ENCODE results near the gene SCAANT1.

SCAANT1 gene

DNA sequence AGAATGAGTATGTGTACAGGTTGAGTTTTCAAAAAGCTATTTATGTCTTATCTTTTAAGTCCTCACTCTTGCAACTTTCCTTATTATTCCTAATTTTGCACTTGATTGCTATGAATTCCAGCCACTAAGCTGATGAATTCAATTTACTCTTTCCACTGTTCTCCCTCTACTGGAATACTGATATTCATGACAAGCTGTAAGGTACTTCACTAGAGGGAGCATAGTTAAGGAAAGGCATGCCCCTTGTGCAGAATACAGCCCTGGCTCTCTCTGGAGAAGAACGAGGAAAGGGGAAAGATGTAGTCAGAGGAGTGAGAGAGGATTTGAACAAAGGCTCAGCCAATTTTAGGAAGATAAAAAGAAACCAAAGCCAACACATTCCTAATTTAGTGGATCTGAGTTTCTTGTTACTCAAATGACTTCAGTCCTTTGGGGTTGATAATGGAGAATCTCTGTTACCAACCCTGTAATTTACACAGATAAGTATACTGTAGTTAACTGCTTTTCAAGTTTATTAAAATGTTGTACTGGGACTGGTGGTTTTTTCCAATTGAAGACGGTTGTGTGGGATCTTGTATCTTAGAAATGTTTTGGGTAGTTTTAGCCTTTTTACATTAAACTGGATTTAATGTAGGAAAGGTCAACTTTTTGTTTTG is 4.0 kb downstream of the SCAANT1 start:
- DNase-seq (ENCODE audit: low spot score) = no peak
- in situ Hi-C loops (cut with MboI; ENCODE audit: low sequenced_read_pairs, unreplicated experiment) = no loop called here
- TF ChIP-seq, protein P1, sequence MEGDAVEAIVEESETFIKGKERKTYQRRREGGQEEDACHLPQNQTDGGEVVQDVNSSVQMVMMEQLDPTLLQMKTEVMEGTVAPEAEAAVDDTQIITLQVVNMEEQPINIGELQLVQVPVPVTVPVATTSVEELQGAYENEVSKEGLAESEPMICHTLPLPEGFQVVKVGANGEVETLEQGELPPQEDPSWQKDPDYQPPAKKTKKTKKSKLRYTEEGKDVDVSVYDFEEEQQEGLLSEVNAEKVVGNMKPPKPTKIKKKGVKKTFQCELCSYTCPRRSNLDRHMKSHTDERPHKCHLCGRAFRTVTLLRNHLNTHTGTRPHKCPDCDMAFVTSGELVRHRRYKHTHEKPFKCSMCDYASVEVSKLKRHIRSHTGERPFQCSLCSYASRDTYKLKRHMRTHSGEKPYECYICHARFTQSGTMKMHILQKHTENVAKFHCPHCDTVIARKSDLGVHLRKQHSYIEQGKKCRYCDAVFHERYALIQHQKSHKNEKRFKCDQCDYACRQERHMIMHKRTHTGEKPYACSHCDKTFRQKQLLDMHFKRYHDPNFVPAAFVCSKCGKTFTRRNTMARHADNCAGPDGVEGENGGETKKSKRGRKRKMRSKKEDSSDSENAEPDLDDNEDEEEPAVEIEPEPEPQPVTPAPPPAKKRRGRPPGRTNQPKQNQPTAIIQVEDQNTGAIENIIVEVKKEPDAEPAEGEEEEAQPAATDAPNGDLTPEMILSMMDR (IDR thresholded peaks at IDR 0.05; ENCODE audit: borderline replicate concordance, control extremely low read depth, extremely low read depth, insufficient read depth, missing control alignments) = no peak

DNA sequence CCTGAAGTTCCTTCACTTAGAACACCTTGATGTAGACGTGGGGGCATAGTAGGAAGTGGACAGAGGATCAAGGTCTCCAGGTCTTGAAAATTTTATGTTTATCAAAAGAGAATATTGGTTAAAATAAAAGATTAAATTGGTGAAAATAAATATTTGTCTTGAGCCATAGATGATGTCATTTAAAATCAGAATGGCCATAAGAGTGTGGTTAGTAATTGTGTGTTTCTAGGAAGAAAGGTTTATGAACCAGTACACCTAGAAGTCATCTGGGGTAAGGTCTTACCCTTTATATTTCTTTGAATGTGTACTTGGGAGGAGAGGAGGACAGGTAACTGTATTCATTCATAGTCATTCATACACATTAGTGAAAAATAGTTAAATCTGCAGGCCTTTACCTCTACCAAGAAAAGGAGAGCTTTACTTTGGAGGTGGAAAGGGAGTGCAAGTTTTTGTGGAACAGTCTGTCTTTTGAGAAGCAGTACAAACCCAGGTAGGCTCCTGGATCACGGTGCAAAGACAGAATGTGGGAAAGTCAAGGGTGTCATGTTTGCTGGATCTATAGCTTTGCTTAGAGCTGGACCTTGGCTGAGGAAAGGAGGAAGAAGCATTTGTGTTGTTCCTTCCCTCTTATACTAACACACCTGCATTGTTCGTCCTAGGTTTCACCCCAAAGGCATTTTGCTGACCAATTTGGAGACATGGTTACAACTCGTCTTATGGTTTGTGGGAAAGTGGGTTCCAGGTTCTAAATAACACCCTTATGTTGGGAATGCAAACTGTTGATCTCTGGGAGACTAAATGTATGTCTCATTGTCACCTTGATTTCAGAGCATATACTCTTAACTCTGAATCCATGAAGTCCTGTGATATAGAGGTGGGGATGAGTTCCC is 6.2 kb downstream of the SCAANT1 start:
- in situ Hi-C loops (cut with MboI; ENCODE audit: low sequenced_read_pairs, unreplicated experiment) = no loop called here
- TF ChIP-seq, protein P1 (IDR thresholded peaks at IDR 0.05; ENCODE audit: borderline replicate concordance, control extremely low read depth, extremely low read depth, insufficient read depth, missing control alignments) = no peak
- no peak for DNase-seq (ENCODE audit: low spot score)

DNA sequence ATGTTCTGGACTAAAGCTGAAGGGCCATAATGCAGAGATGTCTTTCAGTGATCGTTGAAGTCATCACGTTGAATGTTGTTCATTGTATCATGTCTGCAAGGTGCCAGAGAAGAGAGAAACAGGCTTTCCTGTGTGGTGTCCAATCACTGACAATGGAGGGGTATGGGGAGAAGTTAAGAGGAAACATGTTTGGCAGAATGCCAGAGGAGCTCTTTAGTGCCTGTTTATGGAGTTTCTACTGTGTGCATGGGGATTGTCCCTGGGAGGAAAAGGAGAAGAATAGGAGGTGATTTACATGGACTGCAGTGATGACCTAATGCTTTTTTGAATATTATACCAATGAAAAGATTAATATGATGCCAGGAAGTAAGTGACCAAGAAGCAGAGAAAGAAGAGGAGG is 11.7 kb downstream of the SCAANT1 start:
- TF ChIP-seq, protein P1 (IDR thresholded peaks at IDR 0.05; ENCODE audit: borderline replicate concordance, control extremely low read depth, extremely low read depth, insufficient read depth, missing control alignments) = no peak
- in situ Hi-C loops (cut with MboI; ENCODE audit: low sequenced_read_pairs, unreplicated experiment) = no loop called here
- no peak for DNase-seq (ENCODE audit: low spot score)

DNA sequence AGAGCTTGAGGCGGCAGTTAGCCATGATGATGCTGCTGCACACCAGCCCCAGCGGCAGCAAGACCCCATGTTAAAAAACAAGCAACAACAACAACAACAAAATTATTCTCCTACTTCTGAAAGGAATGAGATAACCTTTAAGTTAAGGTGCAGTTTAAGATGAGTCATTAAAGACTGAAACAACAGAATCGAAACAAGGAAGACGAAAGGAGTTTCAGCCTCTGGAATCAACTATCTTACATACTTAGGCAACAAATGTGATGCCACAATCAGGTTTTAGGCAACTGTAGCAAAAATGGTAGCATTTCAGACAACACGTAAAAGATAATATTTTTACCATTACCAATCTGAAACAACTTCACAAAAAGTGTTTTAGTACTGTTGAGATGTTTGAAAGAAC is 12.2 kb downstream of the SCAANT1 start:
- DNase-seq (ENCODE audit: low spot score) = no peak
- TF ChIP-seq, protein P1 (IDR thresholded peaks at IDR 0.05; ENCODE audit: borderline replicate concordance, control extremely low read depth, extremely low read depth, insufficient read depth, missing control alignments) = no peak
- in situ Hi-C loops (cut with MboI; ENCODE audit: low sequenced_read_pairs, unreplicated experiment) = no loop called here

DNA sequence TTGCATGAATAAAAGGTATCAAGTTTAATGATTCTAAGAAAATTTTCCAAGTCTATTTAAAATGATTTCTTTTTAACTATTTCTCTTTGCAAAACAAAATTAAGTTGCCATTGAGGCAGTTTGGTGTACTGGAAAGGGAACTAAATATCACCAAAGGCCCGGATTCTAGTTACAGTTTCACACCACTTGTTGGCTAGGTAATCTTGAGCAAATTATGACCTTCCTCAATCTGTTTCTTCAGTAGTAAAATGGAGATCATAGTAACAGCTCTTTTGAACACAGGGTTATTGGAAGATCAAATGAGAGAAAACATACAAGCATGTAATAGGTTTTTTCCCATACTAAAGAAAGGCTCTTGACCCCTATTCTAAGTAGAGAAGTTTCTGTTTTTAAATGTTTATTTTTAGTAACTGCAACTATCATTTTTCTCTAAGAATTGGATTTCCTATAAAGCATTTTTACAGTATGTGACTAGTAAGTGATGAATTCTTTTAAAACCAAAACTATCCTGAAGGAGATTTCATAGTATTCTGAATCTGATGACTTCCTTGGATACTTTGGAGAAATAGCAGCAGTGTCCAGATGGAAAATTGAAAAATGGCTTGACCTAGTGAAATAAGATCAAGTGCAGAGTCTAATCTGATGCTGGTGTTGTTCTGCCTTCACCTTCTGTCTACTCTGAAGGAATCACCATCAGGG is 15.7 kb downstream of the SCAANT1 start:
- in situ Hi-C loops (cut with MboI; ENCODE audit: low sequenced_read_pairs, unreplicated experiment) = no loop called here
- peak; percentile 32 for DNase-seq (ENCODE audit: low spot score)
- TF ChIP-seq, protein P1 (IDR thresholded peaks at IDR 0.05; ENCODE audit: borderline replicate concordance, control extremely low read depth, extremely low read depth, insufficient read depth, missing control alignments) = no peak

DNA sequence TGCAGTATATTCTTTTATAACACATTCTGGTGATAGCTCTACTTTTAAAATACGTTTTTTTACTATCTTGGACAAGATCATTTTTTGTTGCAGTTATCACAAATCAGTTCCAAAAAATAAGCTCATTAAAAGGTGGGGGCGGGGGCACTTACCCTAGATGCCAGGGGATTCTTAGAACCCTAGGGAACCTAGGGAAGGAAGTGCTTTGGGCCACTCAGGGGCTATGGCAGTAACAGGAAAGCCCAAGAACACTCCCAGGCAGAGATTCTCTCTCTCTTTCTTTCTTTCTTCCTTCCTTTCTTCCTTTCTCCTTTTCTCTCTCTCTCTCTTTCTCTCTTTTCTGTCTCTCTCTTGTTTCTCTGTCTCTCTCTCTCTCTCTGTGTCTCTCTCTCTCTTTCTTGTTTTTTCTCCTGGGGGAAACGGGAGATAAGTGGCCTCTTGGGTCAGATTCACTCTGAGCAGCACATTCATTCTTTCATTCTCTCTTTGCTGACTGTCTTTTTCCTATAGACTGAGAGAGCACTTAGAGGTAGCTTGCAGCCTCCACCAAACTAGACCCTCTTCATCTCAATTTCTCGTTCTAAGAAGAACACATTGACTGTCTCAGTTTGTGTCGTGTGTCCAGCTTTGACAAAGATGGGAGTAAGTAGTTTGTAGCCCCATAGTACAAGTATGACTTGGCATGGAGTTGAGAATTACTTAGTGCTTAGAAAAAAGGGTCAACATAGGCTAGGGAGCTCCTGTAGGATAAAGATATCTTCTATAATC is 16.6 kb downstream of the SCAANT1 start:
- in situ Hi-C loops (cut with MboI; ENCODE audit: low sequenced_read_pairs, unreplicated experiment) = no loop called here
- no peak for DNase-seq (ENCODE audit: low spot score)
- TF ChIP-seq, protein P1 (IDR thresholded peaks at IDR 0.05; ENCODE audit: borderline replicate concordance, control extremely low read depth, extremely low read depth, insufficient read depth, missing control alignments) = no peak
